HCT116 (cell line): Measurements from ENCODE around the gene TMEM169. TPM values are rescaled to one million over a fixed set of nuclear protein-coding genes. Genes with fewer than 3 reads are reported as not detected.

Source experiments
- ATAC-seq: fragments of 200-7000 bp; cut with Tn5 transposase; 2 replicates; pipeline ENCODE4 v1.9.1; 2020; ENCODE audit warnings: mild to moderate bottlenecking, moderate library complexity
- BruUV-seq: library from RNA; stranded (reverse); fragments of 400-500 nt; replicated peaks from 2 replicates; lab custom pipeline; 2021; lab: Mats Ljungman, UMichigan
- CTCF ChIA-PET: fragments of 300-600 bp; sonication (Branson Sonifier 250); formaldehyde crosslinking; loops from one replicate; lab custom pipeline; 2021; ENCODE audit warnings: antibody characterized with exemption; lab: Charles Lee
- POLR2A ChIA-PET: fragments of 300-600, 350-600 bp; sonication (Branson Sonifier 250); formaldehyde crosslinking; loops from one replicate; lab custom pipeline; 2021; ENCODE audit warnings: antibody characterized with exemption; lab: Charles Lee
- RAD21 ChIA-PET, 2 experiments: fragments of 300-600 bp; sonication (Branson Sonifier 250); formaldehyde crosslinking; loops; one replicate each; lab custom pipeline; 2023; ENCODE audit warnings: low total read pairs in 2 of 2; ENCODE audit not compliant: uncharacterized antibody in 2 of 2, unreplicated experiment in 2 of 2, low non-redundant PET in 1 of 2; lab: Charles Lee
- DNase-seq: peaks from one replicate; pipeline ENCODE4 v3.0.0-alpha.2; 2010; ENCODE audit warnings: low read depth, low spot score
- H2AFZ ChIP-seq: fragments of 200-600 bp; shearing (Covaris generic), sonication (generic); 2 replicates; pipeline ENCODE4 v1.6.1; 2017; ENCODE audit warnings: low read depth, mixed run types, mixed read lengths, antibody characterized with exemption, low read length; ENCODE audit not compliant: poor library complexity, severe bottlenecking
- H3K27ac ChIP-seq: 2 replicates; pipeline ENCODE4 v1.5.1; 2012; ENCODE audit warnings: low read depth, low read length
- H3K27me3 ChIP-seq: fragments of 200-600 bp; sonication (generic); 2 replicates; pipeline ENCODE4 v1.6.1; 2016; ENCODE audit warnings: mixed run types, low read length, mixed read lengths; ENCODE audit not compliant: insufficient read depth
- H3K36me3 ChIP-seq, 2 experiments: fragments of 200-500 bp in 1 of 2; fragments of 200-600 bp in 1 of 2; sonication (Bioruptor generic) in 1 of 2; sonication (generic) in 1 of 2; 2 replicates each; pipeline versions ENCODE4 v1.5.1 to v1.6.1; 2014 to 2016; ENCODE audit warnings: low read length in 2 of 2, inconsistent platforms in 1 of 2, mixed read lengths in 1 of 2, mixed run types in 1 of 2; ENCODE audit not compliant: insufficient read depth in 2 of 2, control insufficient read depth in 1 of 2
- H3K4me1 ChIP-seq, 2 experiments: fragments of 200-600 bp in 1 of 2; sonication (generic) in 1 of 2; 2 replicates each; pipeline versions ENCODE4 v1.5.1 to v1.6.1; 2012 to 2017; ENCODE audit warnings: low read length in 2 of 2, inconsistent platforms in 1 of 2, mild to moderate bottlenecking in 1 of 2, mixed read lengths in 1 of 2, mixed run types in 1 of 2, moderate library complexity in 1 of 2; ENCODE audit not compliant: insufficient read depth in 2 of 2, control insufficient read depth in 1 of 2
- H3K4me2 ChIP-seq: fragments of 200-600 bp; sonication (generic); 2 replicates; pipeline ENCODE4 v1.6.1; 2017; ENCODE audit warnings: mixed run types, low read length, mixed read lengths
- H3K4me3 ChIP-seq, 2 experiments: fragments of 200-600 bp in 1 of 2; sonication (generic) in 1 of 2; replicated peaks in 1 of 2; 2 replicates each; pipeline ENCODE4 v1.5.1; 2011 to 2016; ENCODE audit warnings: low read length in 2 of 2, control low read depth in 1 of 2, low read depth in 1 of 2, mild to moderate bottlenecking in 1 of 2, mixed read lengths in 1 of 2, mixed run types in 1 of 2
- H3K79me2 ChIP-seq: fragments of 200-600 bp; sonication (generic); 2 replicates; pipeline ENCODE4 v1.6.1; 2017; ENCODE audit warnings: mild to moderate bottlenecking, mixed run types, low read length, moderate library complexity, mixed read lengths; ENCODE audit not compliant: insufficient read depth
- H3K9ac ChIP-seq: fragments of 200-600 bp; sonication (generic); 2 replicates; pipeline ENCODE4 v1.6.1; 2016; ENCODE audit warnings: low read length, mixed read lengths
- H3K9me2 ChIP-seq: fragments of 200-600 bp; sonication (generic), shearing (Covaris generic); 2 replicates; pipeline ENCODE4 v1.6.1; 2017; ENCODE audit warnings: mixed run types, mild to moderate bottlenecking, moderate library complexity; ENCODE audit not compliant: insufficient read depth
- H3K9me3 ChIP-seq, 2 experiments: fragments of 200-500 bp in 1 of 2; fragments of 200-600 bp in 1 of 2; sonication (Bioruptor generic) in 1 of 2; sonication (generic) in 1 of 2; 2 replicates each; pipeline ENCODE4 v1.6.1; 2014 to 2017; ENCODE audit warnings: low read length in 2 of 2, mixed read lengths in 2 of 2, inconsistent platforms in 1 of 2, low read depth in 1 of 2, mild to moderate bottlenecking in 1 of 2, mixed run types in 1 of 2, moderate library complexity in 1 of 2; ENCODE audit not compliant: control insufficient read depth in 1 of 2, insufficient read depth in 1 of 2
- H4K20me1 ChIP-seq: fragments of 200-600 bp; sonication (generic), shearing (Covaris generic); 2 replicates; pipeline ENCODE4 v1.6.1; 2017; ENCODE audit warnings: mixed run types, mild to moderate bottlenecking, moderate library complexity; ENCODE audit not compliant: insufficient read depth
- CBX3 ChIP-seq: IDR thresholded peaks from 2 replicates; pipeline ENCODE4 v1.6.1; 2012; ENCODE audit warnings: low read depth
- CEBPB ChIP-seq: IDR thresholded peaks from 2 replicates; pipeline ENCODE4 v1.6.1; 2012; ENCODE audit warnings: low read depth
- CTCF ChIP-seq, 3 experiments: fragments of 200-600 bp in 1 of 3; sonication (generic) in 1 of 3; IDR thresholded peaks in 2 of 3; conservative IDR thresholded peaks in 1 of 3; 2 replicates each; pipeline ENCODE4 v1.5.1; 2012 to 2017; ENCODE audit warnings: low read depth in 2 of 3, low read length in 2 of 3, antibody characterized with exemption in 1 of 3, borderline replicate concordance in 1 of 3, control low read depth in 1 of 3, mild to moderate bottlenecking in 1 of 3, mixed read lengths in 1 of 3, mixed run types in 1 of 3, moderate library complexity in 1 of 3; ENCODE audit not compliant: insufficient read depth in 1 of 3
- EGR1 ChIP-seq: IDR thresholded peaks from 2 replicates; pipeline ENCODE4 v1.6.1; 2012; ENCODE audit warnings: low read depth
- ELF1 ChIP-seq: IDR thresholded peaks from 2 replicates; pipeline ENCODE4 v1.6.1; 2012; ENCODE audit warnings: low read depth, borderline replicate concordance
- EZH2 ChIP-seq: fragments of 200-600 bp; sonication (generic); IDR thresholded peaks from 2 replicates; pipeline ENCODE4 v1.6.1; 2017; ENCODE audit warnings: antibody characterized with exemption, mixed run types
- EZH2phosphoT487 ChIP-seq: fragments of 200-600 bp; IDR thresholded peaks from 2 replicates; pipeline ENCODE4 v1.6.1; 2018; ENCODE audit warnings: antibody characterized with exemption, borderline replicate concordance
- JUND ChIP-seq: IDR thresholded peaks from 2 replicates; pipeline ENCODE4 v1.6.1; 2012
- POLR2AphosphoS5 ChIP-seq: IDR thresholded peaks from 2 replicates; pipeline ENCODE4 v1.6.1; 2011; ENCODE audit warnings: mild to moderate bottlenecking, low read depth, low read length, moderate library complexity
- RAD21 ChIP-seq: IDR thresholded peaks from 2 replicates; pipeline ENCODE4 v1.6.1; 2012; ENCODE audit warnings: low read depth, mild to moderate bottlenecking
- REST ChIP-seq: IDR thresholded peaks from 2 replicates; pipeline ENCODE4 v1.6.1; 2012; ENCODE audit warnings: low read depth
- SIN3A ChIP-seq: IDR thresholded peaks from 2 replicates; pipeline ENCODE4 v1.6.1; 2012; ENCODE audit warnings: low read depth
- SP1 ChIP-seq: IDR thresholded peaks from 2 replicates; pipeline ENCODE4 v1.6.1; 2012; ENCODE audit warnings: low read depth
- SRF ChIP-seq: IDR thresholded peaks from 2 replicates; pipeline ENCODE4 v1.6.1; 2012; ENCODE audit warnings: low read depth
- TCF7L2 ChIP-seq: IDR thresholded peaks from 2 replicates; pipeline ENCODE4 v1.7.0; 2011; ENCODE audit warnings: borderline replicate concordance, inconsistent platforms; ENCODE audit not compliant: insufficient read depth, insufficient read length; ENCODE audit errors: extremely low read depth
- YY1 ChIP-seq: IDR thresholded peaks from 2 replicates; pipeline ENCODE4 v1.6.1; 2011; ENCODE audit warnings: low read length, low read depth, moderate library complexity, mild to moderate bottlenecking; ENCODE audit not compliant: insufficient replicate concordance; ENCODE audit errors: extremely low read depth
- ZNF274 ChIP-seq: fragments of 200-500 bp; sonication (Bioruptor generic); IDR thresholded peaks from 2 replicates; pipeline ENCODE4 v1.6.1; 2014; ENCODE audit warnings: mild to moderate bottlenecking, low read depth, low read length, inconsistent platforms
- intact Hi-C: fragments of 100-400 bp; cut with micrococcal nuclease; formaldehyde crosslinking; loops from 2 replicates; pipeline ENCODE4 v1.10.0; 2022
- total RNA-seq: library from RNA; stranded (reverse); gene quantifications from one replicate; pipeline ENCODE4 v1.2.1, GENCODE V29; 2021; ENCODE audit not compliant: unreplicated experiment
- TF ChIP-seq, protein P1 (sequence below): IDR thresholded peaks from 2 replicates; pipeline ENCODE4 v1.6.1; 2011; ENCODE audit warnings: mild to moderate bottlenecking, low read length, moderate library complexity; ENCODE audit not compliant: insufficient replicate concordance; ENCODE audit errors: extremely low read depth

Gene TMEM169
- total RNA-seq, 1 experiment from 2014 or later: 0.42 TPM

DNA sequence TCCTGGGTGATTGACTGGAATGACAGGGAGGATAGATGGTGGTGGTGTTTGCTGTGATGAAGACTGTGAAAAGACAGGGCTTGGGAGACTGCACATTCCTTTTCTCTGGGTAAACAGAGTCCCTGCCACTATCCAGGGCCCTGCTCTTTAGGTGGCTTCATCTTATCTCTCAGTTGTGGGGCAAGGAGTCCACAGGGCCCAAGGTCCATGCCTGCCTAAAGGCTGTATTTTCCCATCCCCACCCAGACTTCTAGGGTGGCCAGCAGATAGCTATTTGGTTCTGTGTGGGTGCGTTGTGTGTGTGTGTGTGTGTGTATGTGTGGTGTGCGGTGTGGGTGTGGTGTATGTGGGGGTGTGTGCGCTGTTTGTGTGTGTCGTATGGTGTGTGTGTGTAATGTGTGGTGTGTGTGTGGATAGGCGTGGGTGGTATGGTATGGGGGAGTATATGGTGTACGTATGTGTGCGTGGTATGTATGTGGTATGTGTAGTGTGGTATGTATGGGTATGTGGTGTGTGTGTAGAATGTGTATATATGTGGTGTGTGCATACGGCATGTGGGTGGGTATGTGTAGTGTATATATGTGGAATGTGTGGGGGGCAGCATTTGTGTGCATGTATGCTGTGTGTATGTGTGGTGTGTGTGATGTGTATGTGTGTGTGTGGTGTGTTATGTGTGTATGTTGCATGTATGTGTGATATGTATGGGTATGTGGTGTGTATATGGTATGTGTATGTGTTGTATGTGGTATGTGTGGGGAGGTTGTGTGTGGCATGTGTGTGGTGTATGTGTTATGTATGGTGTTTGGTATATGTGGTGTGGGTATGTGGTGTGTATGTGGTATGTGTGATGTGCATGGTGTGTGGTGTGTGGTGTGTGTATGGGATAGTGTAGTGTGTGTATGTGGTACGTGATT, 17.0 kb downstream of the TMEM169 start:
- intact Hi-C loops: no loop called here
- Histone ChIP-seq H3K9me2 (no peaks in the 10 kb centered on the region), H3K9ac (no peak overlapping the region), H4K20me1 (no peaks in the 10 kb centered on the region), H3K36me3 (no peaks in the 10 kb centered on the region), H3K27me3 (no peaks in the 10 kb centered on the region), H3K79me2 (no peaks in the 10 kb centered on the region), H3K27ac (no peak overlapping the region), H3K4me3 (no peak overlapping the region), H3K9me3 (no peaks in the 10 kb centered on the region), H3K4me1 (no peaks in the 10 kb centered on the region), H2AFZ (no peak overlapping the region), H3K4me2 (no peak overlapping the region)
- DNase-seq (no peak), ATAC-seq (no peak)
- CTCF ChIA-PET: no interaction called here
- TF ChIP-seq ZNF274 (no peak), SP1 (no peak), TCF7L2 (no peak), CEBPB (no peak), EZH2 (no peak), YY1 (no peak), EZH2phosphoT487 (no peak), JUND (no peak), SRF (no peak), EGR1 (no peak), RAD21 (no peak), REST (no peak), ELF1 (no peak), SIN3A (no peak), POLR2AphosphoS5 (no peak), CBX3 (no peak), CTCF (IDR thresholded peaks at IDR 0.05 in 2 of 3, conservative IDR thresholded peaks at IDR 0.05 in 1 of 3; ENCODE audit: borderline replicate concordance in 1 of 3, insufficient read depth in 1 of 3, low read depth in 2 of 3, low read length in 2 of 3) (no peak)
- TF ChIP-seq, protein P1, sequence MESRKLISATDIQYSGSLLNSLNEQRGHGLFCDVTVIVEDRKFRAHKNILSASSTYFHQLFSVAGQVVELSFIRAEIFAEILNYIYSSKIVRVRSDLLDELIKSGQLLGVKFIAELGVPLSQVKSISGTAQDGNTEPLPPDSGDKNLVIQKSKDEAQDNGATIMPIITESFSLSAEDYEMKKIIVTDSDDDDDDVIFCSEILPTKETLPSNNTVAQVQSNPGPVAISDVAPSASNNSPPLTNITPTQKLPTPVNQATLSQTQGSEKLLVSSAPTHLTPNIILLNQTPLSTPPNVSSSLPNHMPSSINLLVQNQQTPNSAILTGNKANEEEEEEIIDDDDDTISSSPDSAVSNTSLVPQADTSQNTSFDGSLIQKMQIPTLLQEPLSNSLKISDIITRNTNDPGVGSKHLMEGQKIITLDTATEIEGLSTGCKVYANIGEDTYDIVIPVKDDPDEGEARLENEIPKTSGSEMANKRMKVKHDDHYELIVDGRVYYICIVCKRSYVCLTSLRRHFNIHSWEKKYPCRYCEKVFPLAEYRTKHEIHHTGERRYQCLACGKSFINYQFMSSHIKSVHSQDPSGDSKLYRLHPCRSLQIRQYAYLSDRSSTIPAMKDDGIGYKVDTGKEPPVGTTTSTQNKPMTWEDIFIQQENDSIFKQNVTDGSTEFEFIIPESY: no peak
- BruUV-seq: no TSS peak
- RAD21 ChIA-PET: no interaction called here
- POLR2A ChIA-PET: no interaction called here
